ENCODE results near the gene KIAA1671.

GRCh38 chr22:25183949-25184619, 231.6 kb downstream of the KIAA1671 start:
- no peak for TF ChIP-seq EZH2 (IDR thresholded peaks at IDR 0.05; ENCODE audit: borderline replicate concordance, insufficient read depth, low read depth, low read length, poor library complexity, severe bottlenecking)
- no peak for TF ChIP-seq CTCF (IDR thresholded peaks at IDR 0.05)
